Lower leg skin (tissue), 3 donors: ENCODE data around the gene IL17RA.

Experiments
- POLR2A ChIP-seq, 2 donors: fragments of 450-650 bp; IDR thresholded peaks; one replicate each; pipeline ENCODE4 v1.6.1; 2016 to 2017; ENCODE audit warnings: antibody characterized with exemption in 2 of 2, mild to moderate bottlenecking in 1 of 2, moderate library complexity in 1 of 2
- TF ChIP-seq, protein P1 (sequence below), 3 donors: fragments of 450-650 bp; IDR thresholded peaks; one replicate each; pipeline ENCODE4 v1.5.1; 2016; ENCODE audit warnings: antibody characterized with exemption in 3 of 3, mild to moderate bottlenecking in 3 of 3, moderate library complexity in 2 of 3

DNA sequence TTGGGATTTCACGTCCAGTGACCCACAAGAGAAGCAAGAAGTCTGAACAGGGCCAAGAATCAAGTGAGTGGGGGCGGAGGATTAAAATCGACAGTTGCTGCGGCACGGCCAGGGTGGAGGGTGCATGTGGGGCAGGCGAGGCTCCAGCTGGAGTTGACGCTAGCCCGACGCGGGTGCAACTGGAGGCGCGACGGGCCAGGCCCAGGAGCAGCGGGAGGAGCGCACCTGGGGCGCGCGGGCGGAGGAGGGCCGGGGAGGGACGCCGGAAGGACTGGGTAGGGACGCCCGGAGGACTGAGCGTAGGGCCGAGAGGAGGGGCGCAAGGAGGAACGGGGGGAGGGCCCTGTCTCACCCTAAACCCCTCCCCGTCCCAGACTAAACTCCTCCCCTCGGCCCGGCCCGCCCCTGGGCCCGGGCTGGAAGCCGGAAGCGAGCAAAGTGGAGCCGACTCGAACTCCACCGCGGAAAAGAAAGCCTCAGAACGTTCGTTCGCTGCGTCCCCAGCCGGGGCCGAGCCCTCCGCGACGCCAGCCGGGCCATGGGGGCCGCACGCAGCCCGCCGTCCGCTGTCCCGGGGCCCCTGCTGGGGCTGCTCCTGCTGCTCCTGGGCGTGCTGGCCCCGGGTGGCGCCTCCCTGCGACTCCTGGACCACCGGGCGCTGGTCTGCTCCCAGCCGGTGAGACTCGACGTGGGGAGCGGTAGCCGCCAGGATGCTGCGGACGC, at the start of gene IL17RA:
- TF ChIP-seq POLR2A (IDR thresholded peaks at IDR 0.05) = peak in 1 of 2 donors; percentile 26
- TF ChIP-seq, protein P1, sequence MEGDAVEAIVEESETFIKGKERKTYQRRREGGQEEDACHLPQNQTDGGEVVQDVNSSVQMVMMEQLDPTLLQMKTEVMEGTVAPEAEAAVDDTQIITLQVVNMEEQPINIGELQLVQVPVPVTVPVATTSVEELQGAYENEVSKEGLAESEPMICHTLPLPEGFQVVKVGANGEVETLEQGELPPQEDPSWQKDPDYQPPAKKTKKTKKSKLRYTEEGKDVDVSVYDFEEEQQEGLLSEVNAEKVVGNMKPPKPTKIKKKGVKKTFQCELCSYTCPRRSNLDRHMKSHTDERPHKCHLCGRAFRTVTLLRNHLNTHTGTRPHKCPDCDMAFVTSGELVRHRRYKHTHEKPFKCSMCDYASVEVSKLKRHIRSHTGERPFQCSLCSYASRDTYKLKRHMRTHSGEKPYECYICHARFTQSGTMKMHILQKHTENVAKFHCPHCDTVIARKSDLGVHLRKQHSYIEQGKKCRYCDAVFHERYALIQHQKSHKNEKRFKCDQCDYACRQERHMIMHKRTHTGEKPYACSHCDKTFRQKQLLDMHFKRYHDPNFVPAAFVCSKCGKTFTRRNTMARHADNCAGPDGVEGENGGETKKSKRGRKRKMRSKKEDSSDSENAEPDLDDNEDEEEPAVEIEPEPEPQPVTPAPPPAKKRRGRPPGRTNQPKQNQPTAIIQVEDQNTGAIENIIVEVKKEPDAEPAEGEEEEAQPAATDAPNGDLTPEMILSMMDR (IDR thresholded peaks at IDR 0.05) = no peak
